IMR-90 (cell line): ENCODE data around the gene WIPI1. TPM values are rescaled to one million over a fixed set of nuclear protein-coding genes. Genes with fewer than 3 reads are reported as not detected.

Experiments
- ATAC-seq: fragments of 200-7000 bp; cut with Tn5 transposase; 2 replicates; pipeline ENCODE4 v1.9.1; 2020; ENCODE audit warnings: low read depth, mild to moderate bottlenecking, moderate library complexity
- BruUV-seq: library from RNA; stranded (reverse); fragments of 400-500 nt; replicated peaks from 2 replicates; lab custom pipeline; 2021; lab: Mats Ljungman, UMichigan
- CTCF ChIA-PET: fragments of 300-600 bp; formaldehyde crosslinking; extraction: SDS; loops from one replicate; lab custom pipeline; 2021; ENCODE audit warnings: antibody characterized with exemption; lab: Yijun Ruan, JAX
- POLR2A ChIA-PET: fragments of 300-600 bp; sonication (Branson Sonifier 250); formaldehyde crosslinking; loops from one replicate; lab custom pipeline; 2022; ENCODE audit warnings: antibody characterized with exemption; ENCODE audit not compliant: unreplicated experiment; lab: Charles Lee
- DNase-seq: peaks from one replicate; pipeline ENCODE4 v3.0.0; 2013
- H2AFZ ChIP-seq: replicated peaks from 2 replicates; pipeline ENCODE3; 2013; ENCODE audit warnings: low read length, mild to moderate bottlenecking; ENCODE audit not compliant: poor library complexity
- H2AK5ac ChIP-seq: 2 replicates; pipeline ENCODE4 v1.6.1; 2013; ENCODE audit warnings: low read depth, low read length, inconsistent platforms
- H2AK9ac ChIP-seq: replicated peaks from 2 replicates; pipeline ENCODE3; 2013; ENCODE audit warnings: mild to moderate bottlenecking, low read depth, low read length, moderate library complexity; ENCODE audit not compliant: poor library complexity
- H2BK120ac ChIP-seq: 2 replicates; pipeline ENCODE4 v1.6.1; 2013; ENCODE audit warnings: low read depth, low read length, inconsistent platforms
- H2BK15ac ChIP-seq: 3 replicates; pipeline ENCODE4 v1.6.1; 2013; ENCODE audit warnings: low read depth, low read length, inconsistent platforms
- H2BK20ac ChIP-seq: 2 replicates; pipeline ENCODE4 v1.6.1; 2013; ENCODE audit warnings: low read depth, mild to moderate bottlenecking, inconsistent platforms, low read length, moderate library complexity
- H2BK5ac ChIP-seq: 2 replicates; pipeline ENCODE4 v1.6.1; 2013; ENCODE audit warnings: mild to moderate bottlenecking, low read depth, low read length, inconsistent platforms; ENCODE audit not compliant: poor library complexity, severe bottlenecking
- H3K14ac ChIP-seq: replicated peaks from 2 replicates; pipeline ENCODE4 v1.6.1; 2013; ENCODE audit warnings: low read depth, low read length, inconsistent platforms
- H3K18ac ChIP-seq: 2 replicates; pipeline ENCODE4 v1.6.1; 2013; ENCODE audit warnings: low read depth, low read length, control low read depth
- H3K23ac ChIP-seq: 2 replicates; pipeline ENCODE4 v1.6.1; 2013; ENCODE audit warnings: low read depth, low read length, inconsistent platforms
- H3K27ac ChIP-seq: 2 replicates; pipeline ENCODE4 v1.5.1; 2013; ENCODE audit warnings: mild to moderate bottlenecking, control low read depth, low read length; ENCODE audit not compliant: insufficient read depth
- H3K27me3 ChIP-seq: 2 replicates; pipeline ENCODE4 v1.6.1; 2013; ENCODE audit warnings: low read length; ENCODE audit not compliant: control insufficient read depth, insufficient read depth
- H3K36me3 ChIP-seq: 2 replicates; pipeline ENCODE4 v1.6.1; 2013; ENCODE audit warnings: low read length, mixed read lengths; ENCODE audit not compliant: control insufficient read depth, insufficient read depth
- H3K4ac ChIP-seq: 2 replicates; pipeline ENCODE4 v1.6.1; 2013; ENCODE audit warnings: low read depth, low read length, inconsistent platforms
- H3K4me1 ChIP-seq: 2 replicates; pipeline ENCODE4 v1.6.1; 2013; ENCODE audit warnings: low read length, mixed read lengths; ENCODE audit not compliant: control insufficient read depth, insufficient read depth
- H3K4me2 ChIP-seq: 2 replicates; pipeline ENCODE4 v1.6.1; 2013; ENCODE audit warnings: low read depth, mild to moderate bottlenecking, control low read depth, low read length, moderate library complexity
- H3K4me3 ChIP-seq: 2 replicates; pipeline ENCODE4 v1.5.1; 2013; ENCODE audit warnings: low read depth, mild to moderate bottlenecking, control low read depth, low read length, moderate library complexity; ENCODE audit not compliant: insufficient read depth
- H3K56ac ChIP-seq: 2 replicates; pipeline ENCODE4 v1.6.1; 2013; ENCODE audit warnings: low read length, inconsistent platforms; ENCODE audit not compliant: insufficient read depth; ENCODE audit errors: extremely low read depth
- H3K79me1 ChIP-seq, 2 experiments: 2 replicates each; pipeline ENCODE4 v1.6.1; 2013; ENCODE audit warnings: low read length in 2 of 2, inconsistent platforms in 1 of 2, low read depth in 1 of 2
- H3K9ac ChIP-seq: 2 replicates; pipeline ENCODE4 v1.6.1; 2013; ENCODE audit warnings: low read depth, low read length, control low read depth
- H3K9me1 ChIP-seq: 2 replicates; pipeline ENCODE4 v1.6.1; 2013; ENCODE audit warnings: low read length, inconsistent platforms; ENCODE audit not compliant: insufficient read depth
- H3K9me3 ChIP-seq: 2 replicates; pipeline ENCODE4 v1.6.1; 2013; ENCODE audit warnings: low read length; ENCODE audit not compliant: control insufficient read depth, insufficient read depth
- H4K20me1 ChIP-seq: 2 replicates; pipeline ENCODE4 v1.6.1; 2013; ENCODE audit warnings: low read length, inconsistent platforms; ENCODE audit not compliant: insufficient read depth
- H4K5ac ChIP-seq: 2 replicates; pipeline ENCODE4 v1.6.1; 2013; ENCODE audit warnings: mild to moderate bottlenecking, low read depth, low read length, control low read depth
- H4K8ac ChIP-seq, 2 experiments: 2 replicates each; pipeline ENCODE4 v1.6.1; 2013; ENCODE audit warnings: low read depth in 2 of 2, low read length in 2 of 2, control low read depth in 1 of 2, inconsistent platforms in 1 of 2
- H4K91ac ChIP-seq: 2 replicates; pipeline ENCODE4 v1.6.1; 2013; ENCODE audit warnings: low read depth, low read length, inconsistent platforms; ENCODE audit not compliant: insufficient read depth
- BHLHE40 ChIP-seq: fragments of 150-350 bp; IDR thresholded peaks from 2 replicates; pipeline ENCODE4 v1.6.1; 2016; ENCODE audit warnings: mild to moderate bottlenecking, low read depth, low read length
- CEBPB ChIP-seq: IDR thresholded peaks from 2 replicates; pipeline ENCODE4 v1.6.1; 2012; ENCODE audit warnings: low read depth, low read length, improper control_type of control experiment
- CHD1 ChIP-seq: IDR thresholded peaks from 2 replicates; pipeline ENCODE4 v1.6.1; 2012; ENCODE audit warnings: low read depth, low read length, improper control_type of control experiment
- FOS ChIP-seq: fragments of 150-350 bp; IDR thresholded peaks from 2 replicates; pipeline ENCODE4 v1.6.1; 2016; ENCODE audit warnings: low read depth, low read length
- MAZ ChIP-seq: IDR thresholded peaks from 2 replicates; pipeline ENCODE4 v1.6.1; 2012; ENCODE audit warnings: low read depth, mild to moderate bottlenecking, low read length, improper control_type of control experiment, moderate library complexity, borderline replicate concordance
- MXI1 ChIP-seq: IDR thresholded peaks from 2 replicates; pipeline ENCODE4 v1.6.1; 2012; ENCODE audit warnings: low read depth, mild to moderate bottlenecking, low read length, moderate library complexity, borderline replicate concordance
- NFE2L2 ChIP-seq: fragments of 150-350 bp; IDR thresholded peaks from 2 replicates; pipeline ENCODE4 v1.6.1; 2016; ENCODE audit warnings: low read depth, mild to moderate bottlenecking, low read length
- POLR2A ChIP-seq: IDR thresholded peaks from 2 replicates; pipeline ENCODE4 v1.6.1; 2012; ENCODE audit warnings: mild to moderate bottlenecking, low read depth, low read length
- RAD21 ChIP-seq: IDR thresholded peaks from 2 replicates; pipeline ENCODE4 v1.6.1; 2012; ENCODE audit warnings: low read length, improper control_type of control experiment
- RCOR1 ChIP-seq: IDR thresholded peaks from 2 replicates; pipeline ENCODE4 v1.6.1; 2012; ENCODE audit warnings: mild to moderate bottlenecking, low read length, improper control_type of control experiment; ENCODE audit not compliant: insufficient replicate concordance
- RFX5 ChIP-seq: IDR thresholded peaks from 2 replicates; pipeline ENCODE4 v1.8.0; 2012; ENCODE audit warnings: low read depth, mild to moderate bottlenecking, low read length, moderate library complexity
- USF2 ChIP-seq: fragments of 150-350 bp; IDR thresholded peaks from 2 replicates; pipeline ENCODE4 v1.6.1; 2017; ENCODE audit warnings: mild to moderate bottlenecking, antibody characterized with exemption, low read length, low read depth
- WGBS, 2 experiments: methylation state at CpG; one replicate each; pipeline versions ENCODE4 v1.1.5 to v1.1.7; 2013; ENCODE audit warnings: missing lambda C conversion rate in 2 of 2; ENCODE audit not compliant: insufficient read length in 1 of 2; ENCODE audit errors: extremely low coverage in 2 of 2; 5-methylcytosine and 5-hydroxymethylcytosine counted together
- dilution Hi-C: fragments of 300-500 bp; cut with HindIII; formaldehyde crosslinking; loops from one replicate; pipeline ENCODE4 v1.14.3; 2018; ENCODE audit warnings: low sequenced_read_pairs; ENCODE audit not compliant: unreplicated experiment
- in situ Hi-C: fragments of 300-500 bp; cut with MboI; formaldehyde crosslinking; loops from 3 replicates; pipeline ENCODE4 v1.14.3; 2019; ENCODE audit warnings: low sequenced_read_pairs, inconsistent platforms, mixed read lengths
- intact Hi-C: fragments of 100-400 bp; cut with micrococcal nuclease; formaldehyde crosslinking; loops from 2 replicates; pipeline ENCODE4 v1.10.0; 2022
- polyA plus RNA-seq, 3 experiments: library from polyadenylated mRNA; depleted of rRNA; stranded (reverse); fragments of >200 nt; gene quantifications; 2 replicates each; pipeline ENCODE4 v1.2.3, GENCODE V29; 2012; ENCODE audit warnings: low replicate concordance in 1 of 3
- total RNA-seq: library from RNA; depleted of rRNA; stranded (reverse); fragments of >200 nt; gene quantifications from 2 replicates; pipeline ENCODE4 v1.2.3, GENCODE V29; 2012
- TF ChIP-seq, protein P1 (sequence below): conservative IDR thresholded peaks from 2 replicates; pipeline ENCODE4 v1.5.1; 2012; ENCODE audit warnings: mild to moderate bottlenecking, low read depth, low read length, improper control_type of control experiment

Gene WIPI1
- total and polyA plus RNA-seq, 2 of the 4 experiments (the other 2 are of a cell fraction) = 78.6 to 129 TPM

GRCh38 chr17:68435361-68435760 is 21.9 kb downstream of the WIPI1 start (continued):
- TF ChIP-seq USF2 = no peak
- TF ChIP-seq CHD1 = no peak
- no peak for TF ChIP-seq CEBPB
- TF ChIP-seq NFE2L2 = no peak
- no peak for TF ChIP-seq FOS

DNA sequence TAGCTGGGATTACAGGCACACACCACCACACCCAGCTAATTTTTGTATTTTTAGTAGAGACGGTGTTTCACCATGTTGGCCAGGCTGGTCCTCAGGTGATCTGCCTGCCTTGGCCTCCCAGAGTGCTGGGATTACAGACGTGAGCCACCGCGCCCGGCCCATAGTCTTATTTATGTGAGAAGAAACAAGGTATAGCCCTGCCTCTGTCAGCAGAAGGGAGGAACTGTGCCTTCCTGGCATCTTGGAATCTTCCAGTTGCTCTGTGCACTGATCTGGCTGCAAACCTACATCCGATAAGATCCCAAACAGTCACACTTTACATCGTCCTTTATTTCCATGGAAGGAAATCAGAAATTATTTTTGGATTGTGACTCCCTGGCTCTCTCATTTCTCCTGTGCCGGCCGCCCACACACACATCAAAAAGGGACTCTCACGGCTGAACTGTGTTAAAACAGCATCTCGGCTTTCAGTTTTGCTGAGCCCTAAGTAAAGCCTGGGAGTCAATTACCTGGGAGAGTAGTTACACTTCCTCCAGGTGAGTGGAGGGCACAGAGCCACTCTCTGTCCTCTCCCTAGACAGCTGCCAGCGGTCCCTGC is 23.3 kb downstream of the WIPI1 start:
- H4K91ac ChIP-seq = no peak overlapping the region
- H2AK9ac ChIP-seq = no peak overlapping the region
- peaks cover 4% of the 10 kb centered on the region; the same call in 1 of the 2 replicates for H3K9me1 ChIP-seq
- 94% methylated on average over 3 of the region's 12 CpGs; no CpG with 5 or more reads in 1 of the 2 experiments for WGBS, 2 experiments
- no peak overlapping the region for H3K27ac ChIP-seq
- no peak overlapping the region for H3K18ac ChIP-seq
- H3K9ac ChIP-seq = no peak overlapping the region
- H4K5ac ChIP-seq = no peak overlapping the region
- no peak overlapping the region for H2AK5ac ChIP-seq
- DNase-seq = no peak
- no peaks in the 10 kb centered on the region for H3K9me3 ChIP-seq
- no TSS peak for BruUV-seq
- CTCF ChIA-PET = interaction anchor here (1.1 kb wide), 1 partner anchor 35 kb away, joined by 4 read pairs; no protein-coding TSS in a partner anchor
- peaks cover 0 to 16% of the 10 kb centered on the region in 2 experiments; a peak in 2 of 4 replicates for H3K79me1 ChIP-seq
- H4K20me1 ChIP-seq = peaks cover 10% of the 10 kb centered on the region; the same call in 1 of the 2 replicates
- H4K8ac ChIP-seq = no peak overlapping the region
- no peak overlapping the region for H2BK20ac ChIP-seq
- no peak for ATAC-seq
- no peaks in the 10 kb centered on the region for H3K27me3 ChIP-seq
- POLR2A ChIA-PET = no interaction called here
- no peak overlapping the region for H3K4me2 ChIP-seq
- H3K23ac ChIP-seq = no peak overlapping the region
- in situ Hi-C loops (loop anchor here (10.0 kb wide), 1 partner anchor 169 kb away; no protein-coding TSS in a partner anchor), dilution Hi-C loops (no loop called here), intact Hi-C loops (no loop called here)
- H3K36me3 ChIP-seq = peaks cover 58% of the 10 kb centered on the region
- no peak overlapping the region for H3K56ac ChIP-seq
- H3K4me1 ChIP-seq = peaks cover 7% of the 10 kb centered on the region
- H2AFZ ChIP-seq = no peak overlapping the region
- no peak overlapping the region for H3K4me3 ChIP-seq
- no peak overlapping the region for H2BK15ac ChIP-seq
- H3K14ac ChIP-seq = no peak overlapping the region
- no peak overlapping the region for H3K4ac ChIP-seq
- H2BK5ac ChIP-seq = no peak overlapping the region
- no peak overlapping the region for H2BK120ac ChIP-seq
- no peak for TF ChIP-seq CEBPB
- no peak for TF ChIP-seq USF2
- TF ChIP-seq POLR2A = no peak
- TF ChIP-seq RAD21 = no peak
- TF ChIP-seq NFE2L2 = no peak
- TF ChIP-seq, protein P1, sequence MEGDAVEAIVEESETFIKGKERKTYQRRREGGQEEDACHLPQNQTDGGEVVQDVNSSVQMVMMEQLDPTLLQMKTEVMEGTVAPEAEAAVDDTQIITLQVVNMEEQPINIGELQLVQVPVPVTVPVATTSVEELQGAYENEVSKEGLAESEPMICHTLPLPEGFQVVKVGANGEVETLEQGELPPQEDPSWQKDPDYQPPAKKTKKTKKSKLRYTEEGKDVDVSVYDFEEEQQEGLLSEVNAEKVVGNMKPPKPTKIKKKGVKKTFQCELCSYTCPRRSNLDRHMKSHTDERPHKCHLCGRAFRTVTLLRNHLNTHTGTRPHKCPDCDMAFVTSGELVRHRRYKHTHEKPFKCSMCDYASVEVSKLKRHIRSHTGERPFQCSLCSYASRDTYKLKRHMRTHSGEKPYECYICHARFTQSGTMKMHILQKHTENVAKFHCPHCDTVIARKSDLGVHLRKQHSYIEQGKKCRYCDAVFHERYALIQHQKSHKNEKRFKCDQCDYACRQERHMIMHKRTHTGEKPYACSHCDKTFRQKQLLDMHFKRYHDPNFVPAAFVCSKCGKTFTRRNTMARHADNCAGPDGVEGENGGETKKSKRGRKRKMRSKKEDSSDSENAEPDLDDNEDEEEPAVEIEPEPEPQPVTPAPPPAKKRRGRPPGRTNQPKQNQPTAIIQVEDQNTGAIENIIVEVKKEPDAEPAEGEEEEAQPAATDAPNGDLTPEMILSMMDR = no peak
- TF ChIP-seq MAZ = no peak
- TF ChIP-seq MXI1 = no peak
- no peak for TF ChIP-seq BHLHE40
- no peak for TF ChIP-seq CHD1
- no peak for TF ChIP-seq RFX5
- no peak for TF ChIP-seq RCOR1
- no peak for TF ChIP-seq FOS
